Liver (tissue), 9 donors: ENCODE data around the gene FAM185A. TPM values are rescaled to one million over a fixed set of nuclear protein-coding genes. Genes with fewer than 3 reads are reported as not detected.

Experiments used
- DNase-seq: peaks from one replicate; pipeline ENCODE4 v3.0.0-alpha.2; 2017; ENCODE audit warnings: low spot score
- H3K27ac ChIP-seq, 2 donors: one replicate each; pipeline ENCODE4 v1.7.0; 2013; ENCODE audit warnings: inconsistent platforms in 2 of 2, low read length in 2 of 2, control low read depth in 1 of 2, low read depth in 1 of 2, mild to moderate bottlenecking in 1 of 2
- H3K27me3 ChIP-seq, 4 donors: one replicate each; pipeline versions ENCODE4 v1.6.1 to v1.7.0; 2013; ENCODE audit warnings: low read length in 3 of 4, inconsistent platforms in 1 of 4, mild to moderate bottlenecking in 1 of 4, moderate library complexity in 1 of 4; ENCODE audit not compliant: control insufficient read depth in 4 of 4, insufficient read depth in 4 of 4
- H3K36me3 ChIP-seq, 4 donors: one replicate each; pipeline versions ENCODE4 v1.6.1 to v1.7.0; 2013; ENCODE audit warnings: low read length in 3 of 4, mild to moderate bottlenecking in 3 of 4, low read depth in 1 of 4, moderate library complexity in 1 of 4; ENCODE audit not compliant: control insufficient read depth in 4 of 4, insufficient read depth in 3 of 4
- H3K4me1 ChIP-seq, 4 donors: one replicate each; pipeline versions ENCODE4 v1.6.1 to v1.7.0; 2013; ENCODE audit warnings: low read length in 3 of 4, mild to moderate bottlenecking in 3 of 4, moderate library complexity in 1 of 4; ENCODE audit not compliant: control insufficient read depth in 4 of 4, insufficient read depth in 4 of 4
- H3K4me3 ChIP-seq, 3 donors: one replicate each; pipeline versions ENCODE4 v1.6.1 to v1.7.0; 2013; ENCODE audit warnings: low read length in 3 of 3, control low read depth in 1 of 3, low read depth in 1 of 3, mild to moderate bottlenecking in 1 of 3
- H3K9ac ChIP-seq, 2 donors: one replicate each; pipeline ENCODE4 v1.7.0; 2013; ENCODE audit warnings: low read length in 2 of 2, mild to moderate bottlenecking in 2 of 2, moderate library complexity in 2 of 2, control low read depth in 1 of 2, low read depth in 1 of 2
- H3K9me3 ChIP-seq, 4 donors: one replicate each; pipeline versions ENCODE4 v1.6.1 to v1.7.0; 2013; ENCODE audit warnings: low read length in 3 of 4; ENCODE audit not compliant: control insufficient read depth in 4 of 4
- ATF3 ChIP-seq: IDR thresholded peaks from 2 replicates; pipeline ENCODE4 v1.6.1; 2016; ENCODE audit warnings: antibody characterized with exemption
- CTCF ChIP-seq: fragments of 150-350 bp; IDR thresholded peaks from 2 replicates; pipeline ENCODE4 v1.5.1; 2017; ENCODE audit warnings: improper control_type of control experiment, low read depth, low read length; ENCODE audit not compliant: missing input control
- EGR1 ChIP-seq, 2 donors: IDR thresholded peaks; 2 replicates each; pipeline ENCODE4 v1.6.1; 2016 to 2018; ENCODE audit warnings: antibody characterized with exemption in 2 of 2, low read depth in 2 of 2
- FOXA1 ChIP-seq: IDR thresholded peaks from 2 replicates; pipeline ENCODE4 v1.6.1; 2016; ENCODE audit warnings: antibody characterized with exemption
- FOXA2 ChIP-seq: IDR thresholded peaks from 2 replicates; pipeline ENCODE4 v1.6.1; 2016; ENCODE audit warnings: antibody characterized with exemption
- GABPA ChIP-seq, 2 donors: IDR thresholded peaks in 1 of 2; conservative IDR thresholded peaks in 1 of 2; 2 replicates each; pipeline ENCODE4 v1.6.1; 2016; ENCODE audit warnings: antibody characterized with exemption in 2 of 2, mild to moderate bottlenecking in 1 of 2, moderate library complexity in 1 of 2
- HNF4A ChIP-seq, 2 donors: conservative IDR thresholded peaks; 2 replicates each; pipeline ENCODE4 v1.6.1; 2016; ENCODE audit warnings: antibody characterized with exemption in 2 of 2, mild to moderate bottlenecking in 2 of 2
- HNF4G ChIP-seq: IDR thresholded peaks from 2 replicates; pipeline ENCODE4 v1.6.1; 2016; ENCODE audit warnings: antibody characterized with exemption
- JUND ChIP-seq, 2 donors: IDR thresholded peaks; 2 replicates each; pipeline ENCODE4 v1.6.1; 2016; ENCODE audit warnings: antibody characterized with exemption in 2 of 2
- MAX ChIP-seq: IDR thresholded peaks from 2 replicates; pipeline ENCODE4 v1.6.1; 2016; ENCODE audit warnings: antibody characterized with exemption
- NR2F2 ChIP-seq: IDR thresholded peaks from 2 replicates; pipeline ENCODE4 v1.6.1; 2016; ENCODE audit warnings: antibody characterized with exemption
- RAD21 ChIP-seq, 2 donors: IDR thresholded peaks; 2 replicates each; pipeline ENCODE4 v1.6.1; 2016; ENCODE audit warnings: antibody characterized with exemption in 2 of 2, mild to moderate bottlenecking in 2 of 2
- REST ChIP-seq: IDR thresholded peaks from 2 replicates; pipeline ENCODE4 v1.6.1; 2016; ENCODE audit warnings: antibody characterized with exemption, mild to moderate bottlenecking
- RXRA ChIP-seq, 2 donors: IDR thresholded peaks; 2 replicates each; pipeline ENCODE4 v1.6.1; 2017 to 2018; ENCODE audit warnings: antibody characterized with exemption in 2 of 2, mild to moderate bottlenecking in 1 of 2
- SP1 ChIP-seq: IDR thresholded peaks from 2 replicates; pipeline ENCODE4 v1.6.1; 2018; ENCODE audit warnings: antibody characterized with exemption, mild to moderate bottlenecking
- TAF1 ChIP-seq: conservative IDR thresholded peaks from 2 replicates; pipeline ENCODE4 v1.6.1; 2016; ENCODE audit warnings: antibody characterized with exemption, mild to moderate bottlenecking
- YY1 ChIP-seq: IDR thresholded peaks from 2 replicates; pipeline ENCODE4 v1.6.1; 2016; ENCODE audit warnings: antibody characterized with exemption, mild to moderate bottlenecking
- ZBTB33 ChIP-seq: IDR thresholded peaks from 2 replicates; pipeline ENCODE4 v1.6.1; 2016; ENCODE audit warnings: antibody characterized with exemption
- WGBS: extraction: QIAGEN DNeasy Blood & Tissue Kit; methylation state at CpG from one replicate; pipeline ENCODE4 v1.1.7; 2013; 5-methylcytosine and 5-hydroxymethylcytosine counted together
- polyA plus RNA-seq, 2 donors: library from polyadenylated mRNA; stranded (reverse) in 1 of 2; unstranded in 1 of 2; fragments of 200-250 nt in 1 of 2; fragments of >200 nt in 1 of 2; fragmentation: Nextera tagmentation in 1 of 2; extraction: Ambion mirVana in 1 of 2; gene quantifications; one replicate each; pipeline versions ENCODE4 v1.2.1 to v1.2.3, GENCODE V29; 2013 to 2015
- total RNA-seq, 2 donors: library from RNA; depleted of rRNA; stranded (reverse); fragments of >200 nt; gene quantifications; one replicate each; pipeline ENCODE4 v1.2.3, GENCODE V29; 2014
- donor health status: healthy.
- donor health status: healthy.
- donor health status: healthy.
- donor health status: healthy.
- donor health status: healthy.

The FAM185A gene
- total and polyA plus RNA-seq, 4 donors: 6.3 to 20.7 (median 7.3) TPM

GRCh38 chr7:102841290-102841689 lies 92.5 kb downstream of the FAM185A start:
- H3K4me3 ChIP-seq: no peak overlapping the region
- TF ChIP-seq HNF4A (conservative IDR thresholded peaks at IDR 0.05): no peak
- no peak for TF ChIP-seq REST
- TF ChIP-seq YY1: no peak
- no peak for TF ChIP-seq EGR1 (IDR thresholded peaks at IDR 0.05; ENCODE audit: low read depth in 2 of 2)
- no peak for TF ChIP-seq JUND (IDR thresholded peaks at IDR 0.05)
- TF ChIP-seq GABPA (IDR thresholded peaks at IDR 0.05 in 1 of 2, conservative IDR thresholded peaks at IDR 0.05 in 1 of 2): no peak
- TF ChIP-seq RAD21 (IDR thresholded peaks at IDR 0.05): no peak
- no peak for TF ChIP-seq FOXA1
- TF ChIP-seq ZBTB33: no peak
- TF ChIP-seq SP1: no peak
- TF ChIP-seq CTCF: no peak
- TF ChIP-seq ATF3: no peak
- no peak for TF ChIP-seq RXRA (IDR thresholded peaks at IDR 0.05)
- TF ChIP-seq HNF4G: no peak
- no peak for TF ChIP-seq FOXA2
- TF ChIP-seq NR2F2: no peak
- TF ChIP-seq TAF1: no peak
- no peak overlapping the region for H3K9ac ChIP-seq
- no peak overlapping the region for H3K27ac ChIP-seq
- no peaks in the 10 kb centered on the region for H3K4me1 ChIP-seq
- H3K9me3 ChIP-seq: no peaks in the 10 kb centered on the region
- H3K27me3 ChIP-seq: no peaks in the 10 kb centered on the region
- 90% methylated on average over 2 of the region's 2 CpGs for WGBS
- H3K36me3 ChIP-seq: peaks cover 0 to 3% (median 0%) of the 10 kb centered on the region in 4 donors
- no peak for DNase-seq

- Histone ChIP-seq H3K27me3 (no peaks in the 10 kb centered on the region), H3K4me1 (no peaks in the 10 kb centered on the region), H3K9me3 (no peaks in the 10 kb centered on the region), H3K9ac (no peak overlapping the region), H3K27ac (no peak overlapping the region), H3K4me3 (no peak overlapping the region), H3K36me3 (peaks cover 0 to 3% (median 0%) of the 10 kb centered on the region in 4 donors)
- no peak for DNase-seq
- TF ChIP-seq JUND (IDR thresholded peaks at IDR 0.05) (no peak), HNF4G (no peak), FOXA1 (no peak), ZBTB33 (no peak), REST (no peak), MAX (no peak), HNF4A (conservative IDR thresholded peaks at IDR 0.05) (no peak), YY1 (no peak), EGR1 (IDR thresholded peaks at IDR 0.05; ENCODE audit: low read depth in 2 of 2) (no peak), TAF1 (no peak), FOXA2 (no peak), SP1 (no peak), RXRA (IDR thresholded peaks at IDR 0.05) (no peak), ATF3 (no peak)
Measured at GRCh38 chr7:102842284-102842683, 93.5 kb downstream of the FAM185A start.
